DMS114 treated with DMSO at 0.1 percent for 48 hours (cell line): ENCODE data around the gene IBA57.

Experiments
- DNase-seq: peaks from one replicate; lab custom pipeline; 2025; ENCODE audit not compliant: unreplicated experiment; lab: John Stamatoyannopoulos, UW

The IBA57 gene

DNA sequence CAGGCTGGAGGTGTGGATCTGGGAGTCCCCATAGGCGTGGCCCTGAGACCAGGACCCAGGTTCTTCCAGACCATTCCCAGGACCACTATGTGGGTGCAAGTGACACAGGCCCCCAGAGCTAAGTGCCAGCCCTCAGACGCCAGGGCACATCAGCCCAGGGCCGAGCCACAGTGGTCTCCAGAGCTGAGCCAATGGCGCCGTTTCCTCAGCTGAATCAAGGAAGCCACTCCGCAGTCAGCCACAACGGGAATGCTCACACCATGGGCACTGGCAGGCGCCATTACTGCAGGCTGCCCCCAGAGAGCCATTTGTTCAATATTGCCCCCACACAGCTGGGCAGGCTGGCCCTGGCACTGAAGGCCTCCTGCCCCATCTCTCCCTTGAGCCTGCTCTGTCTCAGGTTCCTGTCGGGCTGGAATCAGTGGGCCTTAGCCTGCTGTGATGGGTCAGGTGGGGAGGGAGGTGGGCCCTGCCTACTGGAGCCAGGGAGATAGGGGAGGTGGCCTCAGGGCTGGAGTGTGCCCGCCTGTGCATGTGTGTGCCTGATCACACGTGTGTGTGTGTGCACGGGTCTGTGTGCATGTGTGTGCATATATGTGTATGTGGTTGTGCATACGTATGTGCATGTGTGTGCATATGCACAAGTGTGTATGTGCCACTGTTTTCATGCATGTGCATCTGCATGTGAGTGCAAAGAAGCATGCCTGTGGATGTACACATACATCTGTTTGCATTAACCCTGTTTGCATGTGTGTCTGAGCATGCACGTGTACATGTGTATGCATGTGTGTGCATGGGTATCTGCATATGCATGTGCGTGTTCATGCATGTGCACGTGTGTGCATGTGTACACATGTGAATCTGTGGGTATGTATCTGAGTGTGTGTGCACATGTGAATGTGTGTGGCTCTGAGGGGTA is 9.7 kb upstream of the IBA57 start:
- DNase-seq, result no peak

GRCh38 chr1:228156515-228156881 is 9.1 kb upstream of the IBA57 start:
- DNase-seq, result no peak

- DNase-seq, result no peak
These were observed 8.5 kb upstream of the IBA57 start for GRCh38 chr1:228156941-228157728.

GRCh38 chr1:228157729-228158126 is 7.9 kb upstream of the IBA57 start:
- no peak for DNase-seq

GRCh38 chr1:228158151-228159007 is 7.2 kb upstream of the IBA57 start:
- no peak for DNase-seq

- DNase-seq, result no peak
These were observed 6.5 kb upstream of the IBA57 start for GRCh38 chr1:228159008-228159665.

DNA sequence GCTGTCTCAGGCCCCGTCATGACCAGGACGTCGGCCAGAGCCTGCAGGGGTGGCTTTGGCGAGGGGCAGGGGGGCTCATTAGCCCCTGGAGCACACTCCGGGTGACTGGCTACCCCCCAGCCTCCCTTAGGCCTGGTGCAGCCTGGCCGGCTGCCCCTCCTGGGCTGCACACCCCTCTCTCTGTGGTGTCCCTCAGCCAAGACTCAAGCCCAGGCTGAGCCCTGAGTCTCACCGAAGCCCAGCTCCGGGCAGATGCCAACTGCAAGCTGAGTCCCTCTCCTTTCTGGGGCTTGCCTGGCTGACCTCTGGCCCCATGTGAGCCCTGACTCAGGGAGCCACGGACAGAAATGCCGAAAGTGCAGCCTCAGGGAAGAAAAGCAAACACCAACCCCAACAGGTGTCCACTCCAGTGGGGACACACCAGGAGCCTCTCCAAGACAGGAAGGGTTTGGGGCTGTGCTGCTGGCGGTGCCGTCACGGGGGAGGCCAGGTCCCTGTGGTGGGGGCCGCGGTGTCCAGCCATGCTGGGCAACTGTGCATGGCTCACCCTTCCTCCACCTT is 5.3 kb upstream of the IBA57 start:
- no peak for DNase-seq

DNA sequence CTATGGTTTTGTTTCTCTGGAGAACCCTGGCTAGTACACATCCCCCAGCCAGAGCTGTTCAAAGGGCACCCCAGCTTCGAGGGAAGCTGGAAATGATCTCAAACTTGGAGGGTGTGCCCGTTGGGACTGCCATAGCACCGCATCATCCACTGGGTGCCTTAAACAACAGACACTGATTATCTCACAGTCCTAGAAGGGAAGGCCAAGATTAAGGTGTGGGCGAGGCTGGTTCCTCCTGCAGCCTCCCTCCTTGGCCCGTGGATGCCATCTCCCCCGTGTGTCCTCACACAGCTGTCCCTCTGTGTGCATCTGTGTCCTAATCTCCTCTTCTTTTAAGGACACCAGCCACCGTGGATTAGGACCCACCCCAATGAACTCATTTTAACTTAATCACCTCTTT is 4.2 kb upstream of the IBA57 start:
- no peak for DNase-seq

DNA sequence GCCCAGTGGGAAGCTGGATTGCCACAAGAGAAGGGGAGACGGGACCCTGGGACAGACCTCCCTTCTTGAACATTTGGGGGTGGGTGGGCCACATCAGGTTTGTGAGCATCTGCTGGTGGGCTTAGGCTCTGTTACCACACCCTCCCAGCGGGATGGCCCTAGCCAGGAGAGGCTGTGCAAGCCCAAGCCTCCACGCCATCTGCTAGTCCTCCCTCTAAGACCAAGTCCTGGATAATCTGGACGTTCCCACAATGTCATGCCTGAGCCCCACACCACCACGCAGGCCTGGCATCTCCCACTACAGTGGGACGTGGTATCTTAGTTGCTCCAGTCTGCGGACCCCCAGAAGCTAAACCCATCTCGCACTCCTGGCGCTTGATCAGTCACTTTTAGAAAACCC is 3.7 kb upstream of the IBA57 start:
- DNase-seq, result no peak

DNA sequence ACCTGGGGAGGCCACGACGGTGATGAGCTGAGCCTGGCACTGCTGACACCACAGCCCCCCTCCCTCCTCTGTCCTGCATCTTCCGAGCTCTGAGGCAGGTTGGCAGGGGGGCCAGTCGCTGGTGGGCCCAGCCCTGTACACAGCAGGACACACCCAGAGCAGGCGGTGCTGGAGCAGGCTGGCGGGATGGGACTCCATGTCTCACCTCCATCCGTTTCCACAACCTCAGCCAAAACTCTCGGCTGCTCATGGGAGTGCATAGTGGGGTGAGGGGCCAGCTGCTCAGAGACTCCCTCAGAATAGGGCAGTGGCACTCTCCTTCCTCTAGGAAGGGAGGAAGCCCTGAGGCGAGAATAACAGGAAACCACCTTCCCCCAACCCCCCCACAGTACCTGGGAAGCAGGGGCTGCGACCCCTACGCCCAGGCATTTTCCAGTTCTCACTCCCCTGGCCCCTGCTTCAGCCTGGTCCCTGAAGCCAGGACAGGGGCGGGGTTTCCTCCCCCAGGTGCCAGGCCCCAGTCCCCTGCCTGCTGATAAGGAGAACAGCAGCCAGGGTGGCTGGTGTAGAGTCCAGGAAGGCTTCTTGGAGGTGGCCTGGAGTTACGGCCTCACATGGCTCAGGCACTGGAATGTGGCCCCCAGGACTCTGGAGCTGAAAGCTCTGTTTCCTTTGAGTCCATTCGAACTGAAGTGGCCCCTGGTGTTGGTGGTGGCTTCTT is 3.2 kb upstream of the IBA57 start:
- no peak for DNase-seq

GRCh38 chr1:228163007-228163753 is 2.4 kb upstream of the IBA57 start:
- DNase-seq, result no peak

GRCh38 chr1:228163776-228164519 is 1.7 kb upstream of the IBA57 start:
- DNase-seq, result no peak

DNA sequence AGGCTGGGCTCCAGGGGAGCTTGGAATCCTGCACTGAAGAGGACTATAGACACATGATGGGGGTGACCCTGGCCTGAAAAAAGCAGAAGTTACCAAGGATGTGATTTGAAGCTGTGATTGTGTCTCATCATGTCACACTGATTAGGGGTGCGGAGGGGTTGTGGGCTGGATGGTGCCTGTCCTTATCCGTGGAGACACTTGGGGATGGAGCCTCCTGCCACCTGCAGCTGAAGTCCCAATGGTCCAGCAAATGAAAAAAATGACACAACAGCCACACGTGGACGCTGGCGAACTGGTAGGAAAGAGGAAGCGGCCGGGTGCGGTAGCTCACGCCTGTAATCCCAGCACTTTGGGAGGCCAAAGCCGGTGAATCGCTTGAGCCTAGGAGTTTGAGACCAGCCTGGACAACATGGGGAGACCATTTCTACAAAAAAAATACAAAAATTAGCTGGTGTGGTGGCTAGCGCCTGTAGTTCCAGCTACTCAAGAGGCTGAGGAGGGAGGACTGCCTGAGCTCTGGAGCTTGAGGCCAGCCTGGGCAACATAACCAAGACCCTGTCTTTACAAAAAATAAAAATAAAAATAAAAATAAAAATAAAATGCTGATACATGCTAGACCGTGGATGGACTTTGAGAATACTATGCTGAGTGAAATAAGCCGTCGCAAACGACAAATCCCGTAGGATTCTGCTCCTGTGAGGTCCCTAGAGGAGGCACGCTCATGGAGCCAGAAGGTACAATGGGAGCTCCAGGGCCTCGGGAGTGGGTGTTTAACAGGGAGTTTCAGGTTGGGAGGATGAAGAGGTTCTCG is 838 bp upstream of the IBA57 start:
- DNase-seq, result no peak

DNA sequence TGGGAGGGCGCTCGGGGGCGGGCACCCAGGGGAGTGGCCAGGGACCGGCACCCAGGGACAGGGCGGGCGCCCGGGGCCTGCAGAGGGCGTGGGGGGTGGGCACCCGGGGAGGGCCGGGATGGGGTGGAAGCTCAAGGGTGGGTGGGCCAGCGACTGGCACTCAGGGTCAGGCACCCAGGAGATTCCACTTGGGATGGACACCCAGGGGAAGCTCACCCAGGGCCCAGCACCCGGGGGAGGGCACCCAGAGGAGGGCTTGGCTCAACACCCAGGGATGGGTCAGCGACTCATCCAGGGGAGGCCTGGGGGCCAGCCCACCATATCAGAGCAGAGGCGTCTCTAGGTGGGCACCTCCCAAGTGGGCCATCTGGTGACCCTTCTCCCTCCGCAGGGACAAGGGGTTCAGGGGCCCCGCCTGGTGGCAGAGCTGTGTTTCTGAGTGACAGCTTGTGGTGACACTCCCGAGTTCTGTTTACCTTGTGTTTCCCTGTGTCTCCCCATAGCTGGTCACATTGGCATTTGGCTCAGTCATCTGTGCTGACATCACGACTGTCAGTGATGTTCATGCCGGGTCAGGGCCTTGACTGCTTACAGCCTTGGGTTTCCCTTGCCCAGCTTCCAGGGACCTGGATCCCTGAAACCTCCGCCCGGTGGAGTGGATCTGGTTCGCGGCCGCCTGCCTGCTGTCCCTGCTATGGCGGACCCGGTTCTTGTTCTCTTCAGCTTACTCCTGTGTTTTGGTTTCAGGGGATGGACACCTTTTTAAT is 749 bp downstream of the IBA57 start:
- DNase-seq, result no peak

DNA sequence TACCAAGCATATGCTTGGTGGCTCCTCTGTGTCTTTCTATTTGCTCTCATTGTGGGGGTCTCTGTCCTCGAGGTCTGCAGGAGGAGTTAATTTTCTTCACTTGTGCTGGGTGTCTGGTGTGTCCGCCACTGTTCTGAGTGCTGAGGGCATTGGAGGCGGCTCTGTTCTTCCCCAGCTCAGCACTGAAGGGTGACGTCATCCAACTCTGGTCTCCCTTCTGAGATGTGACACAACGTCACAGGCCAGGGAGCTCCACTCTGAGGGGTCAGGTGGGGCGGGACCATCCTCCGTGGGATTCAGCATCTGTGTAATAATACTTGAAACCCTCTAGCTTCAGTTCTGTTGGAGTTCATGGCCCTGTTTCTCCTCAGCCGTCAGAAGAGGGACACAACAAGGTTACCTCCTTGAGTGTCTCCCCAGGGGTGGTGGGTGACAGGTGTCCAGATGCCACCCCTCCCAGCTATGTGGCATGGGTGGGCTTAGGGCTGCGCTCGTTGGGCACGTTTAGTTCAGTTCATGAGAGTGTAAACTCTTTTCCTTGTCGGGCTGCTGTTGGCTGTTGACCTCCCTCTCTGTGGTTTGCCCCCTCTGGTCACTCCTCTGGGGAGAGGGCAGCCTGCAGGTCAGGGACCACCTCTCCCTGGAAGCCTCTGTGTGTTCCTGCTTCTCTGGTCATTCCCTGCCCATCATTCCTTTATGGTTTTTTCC is 3.1 kb downstream of the IBA57 start:
- DNase-seq, result no peak

- no peak for DNase-seq
These were observed 3.7 kb downstream of the IBA57 start for GRCh38 chr1:228169345-228169744.
